ENCODE results near the gene BEST4.
"Not testable (repeated sequence)": the region's sequence is repeated elsewhere in the genome, so short reads cannot be mapped to it uniquely, and the experiment has no call there.

BEST4 gene

DNA sequence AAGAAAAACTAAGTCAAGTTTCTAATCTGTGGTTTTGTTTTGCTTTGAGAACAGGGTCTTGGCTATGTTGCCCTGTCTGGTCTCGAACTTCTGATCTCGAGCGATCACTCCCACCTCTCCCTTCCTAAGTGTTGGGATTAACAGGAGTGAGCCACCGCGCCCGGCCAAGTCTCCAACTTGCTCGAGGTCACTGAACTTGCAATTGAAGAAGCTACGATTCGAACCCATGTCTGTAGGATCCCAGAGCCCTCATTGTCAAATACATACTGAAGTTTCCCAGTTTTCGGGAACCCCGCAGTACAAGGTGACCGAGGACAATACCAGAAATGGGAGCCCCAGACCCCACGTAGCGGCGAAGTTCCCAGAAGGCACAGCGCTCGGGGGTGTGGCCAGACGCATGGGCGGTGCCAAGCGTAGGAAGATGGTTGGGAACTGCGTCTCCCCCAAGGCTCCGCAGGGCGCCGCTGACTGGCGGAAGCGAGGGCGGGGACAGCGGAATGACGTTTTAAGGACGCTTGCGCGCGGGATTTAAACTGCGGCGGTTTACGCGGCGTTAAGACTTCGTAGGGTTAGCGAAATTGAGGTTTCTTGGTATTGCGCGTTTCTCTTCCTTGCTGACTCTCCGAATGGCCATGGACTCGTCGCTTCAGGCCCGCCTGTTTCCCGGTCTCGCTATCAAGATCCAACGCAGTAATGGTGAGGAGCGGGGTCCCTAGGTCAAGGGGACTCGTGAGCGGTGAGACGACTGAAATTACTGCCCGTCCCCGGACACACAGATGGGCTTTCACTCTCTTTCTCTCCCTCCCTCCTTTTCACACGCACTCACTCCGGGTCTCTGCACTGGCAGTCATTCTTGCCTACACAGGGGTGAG, 48.4 kb downstream of the BEST4 start, which contains the start of gene KIF2C:
Gene KIF2C (plus strand): TSS at position 531 of the 872 bp plus-strand sequence. CDS start 96 bp downstream, at position 627.
- no peak for TF ChIP-seq EZH2 (IDR thresholded peaks at IDR 0.05; ENCODE audit: borderline replicate concordance, low read length)
- TF ChIP-seq, protein P1, sequence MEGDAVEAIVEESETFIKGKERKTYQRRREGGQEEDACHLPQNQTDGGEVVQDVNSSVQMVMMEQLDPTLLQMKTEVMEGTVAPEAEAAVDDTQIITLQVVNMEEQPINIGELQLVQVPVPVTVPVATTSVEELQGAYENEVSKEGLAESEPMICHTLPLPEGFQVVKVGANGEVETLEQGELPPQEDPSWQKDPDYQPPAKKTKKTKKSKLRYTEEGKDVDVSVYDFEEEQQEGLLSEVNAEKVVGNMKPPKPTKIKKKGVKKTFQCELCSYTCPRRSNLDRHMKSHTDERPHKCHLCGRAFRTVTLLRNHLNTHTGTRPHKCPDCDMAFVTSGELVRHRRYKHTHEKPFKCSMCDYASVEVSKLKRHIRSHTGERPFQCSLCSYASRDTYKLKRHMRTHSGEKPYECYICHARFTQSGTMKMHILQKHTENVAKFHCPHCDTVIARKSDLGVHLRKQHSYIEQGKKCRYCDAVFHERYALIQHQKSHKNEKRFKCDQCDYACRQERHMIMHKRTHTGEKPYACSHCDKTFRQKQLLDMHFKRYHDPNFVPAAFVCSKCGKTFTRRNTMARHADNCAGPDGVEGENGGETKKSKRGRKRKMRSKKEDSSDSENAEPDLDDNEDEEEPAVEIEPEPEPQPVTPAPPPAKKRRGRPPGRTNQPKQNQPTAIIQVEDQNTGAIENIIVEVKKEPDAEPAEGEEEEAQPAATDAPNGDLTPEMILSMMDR (IDR thresholded peaks at IDR 0.05; ENCODE audit: low read length) = no peak
- peak within 1 kb of the TSS; percentile 79 for H3K27ac ChIP-seq (ENCODE audit: low read depth, low read length, poor library complexity, severe bottlenecking)
- H3K4me3 ChIP-seq (ENCODE audit: low read depth, low read length, poor library complexity, severe bottlenecking) = peak within 1 kb of the TSS; percentile 99
- H3K79me2 ChIP-seq (ENCODE audit: insufficient read depth, low read length) = peaks cover 21% of the 10 kb centered on the region
- peak within 1 kb of the TSS; percentile 99 for H3K4me2 ChIP-seq (ENCODE audit: low read length)
- H3F3A ChIP-seq (ENCODE audit: insufficient read depth, low read length) = no peaks in the 10 kb centered on the region
- peaks cover 33% of the 10 kb centered on the region for H3K36me3 ChIP-seq (ENCODE audit: insufficient read depth, low read length)
- H3K4me1 ChIP-seq (ENCODE audit: insufficient read depth, low read length, severe bottlenecking) = peaks cover 31% of the 10 kb centered on the region
- H3K27me3 ChIP-seq (ENCODE audit: insufficient read depth, low read length) = no peaks in the 10 kb centered on the region
- no peaks in the 10 kb centered on the region for H3K9me2 ChIP-seq (ENCODE audit: low read depth, low read length)
- no peaks in the 10 kb centered on the region for H4K20me1 ChIP-seq (ENCODE audit: insufficient read depth, low read length)
- H3K9ac ChIP-seq (ENCODE audit: low read length) = peak within 1 kb of the TSS; percentile 99
- H3K9me3 ChIP-seq (ENCODE audit: low read length) = no peaks in the 10 kb centered on the region
- H2AFZ ChIP-seq (ENCODE audit: low read length) = no peak within 1 kb of the TSS

DNA sequence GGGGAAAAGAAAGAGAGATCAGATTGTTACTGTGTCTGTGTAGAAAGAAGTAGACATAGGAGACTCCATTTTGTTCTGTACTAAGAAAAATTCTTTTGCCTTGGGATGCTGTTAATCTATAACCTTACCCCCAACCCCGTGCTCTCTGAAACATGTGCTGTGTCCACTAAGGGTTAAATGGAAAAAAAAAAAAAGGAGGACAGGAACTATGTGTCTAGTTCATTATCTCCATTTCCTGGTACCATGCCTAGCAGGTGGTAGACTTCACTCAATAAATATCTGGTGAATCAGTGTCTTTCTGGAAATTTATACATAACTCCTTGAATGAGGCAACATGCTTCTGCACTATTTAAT, 49.0 kb downstream of the BEST4 start:
- H4K20me1 ChIP-seq (ENCODE audit: insufficient read depth, low read length); H3K9me2 ChIP-seq (ENCODE audit: low read depth, low read length); H3F3A ChIP-seq (ENCODE audit: insufficient read depth, low read length); H2AFZ ChIP-seq (ENCODE audit: low read length); H3K27me3 ChIP-seq (ENCODE audit: insufficient read depth, low read length); H3K9me3 ChIP-seq (ENCODE audit: low read length): not testable (repeated sequence)
- peak overlapping the region; percentile 99 for H3K4me2 ChIP-seq (ENCODE audit: low read length)
- peaks cover 27% of the 10 kb centered on the region for H3K36me3 ChIP-seq (ENCODE audit: insufficient read depth, low read length)
- peaks cover 21% of the 10 kb centered on the region for H3K79me2 ChIP-seq (ENCODE audit: insufficient read depth, low read length)
- peak overlapping the region; percentile 74 for H3K27ac ChIP-seq (ENCODE audit: low read depth, low read length, poor library complexity, severe bottlenecking)
- peak overlapping the region; percentile 99 for H3K4me3 ChIP-seq (ENCODE audit: low read depth, low read length, poor library complexity, severe bottlenecking)
- peaks cover 31% of the 10 kb centered on the region for H3K4me1 ChIP-seq (ENCODE audit: insufficient read depth, low read length, severe bottlenecking)
- H3K9ac ChIP-seq (ENCODE audit: low read length) = peak overlapping the region; percentile 99

DNA sequence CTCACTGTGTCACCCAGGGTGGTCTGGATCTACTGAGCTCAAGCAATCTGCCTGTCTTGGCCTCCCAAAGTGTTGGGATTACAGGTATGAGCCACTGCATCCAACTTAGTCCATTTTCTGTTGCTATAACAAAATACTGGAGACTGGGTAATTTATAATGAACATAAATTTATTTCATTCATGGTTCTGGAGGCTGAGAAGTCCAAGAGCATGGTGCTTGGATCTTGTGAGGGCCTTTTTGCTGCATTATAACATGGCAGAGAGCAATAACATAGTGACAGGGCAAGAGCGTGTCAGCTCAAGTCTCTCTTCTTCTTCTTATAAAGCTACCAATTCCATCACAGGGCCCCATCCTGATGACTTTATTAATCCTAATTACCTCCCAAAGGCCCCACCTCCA, 52.0 kb downstream of the BEST4 start:
- H3K27ac ChIP-seq (ENCODE audit: low read depth, low read length, poor library complexity, severe bottlenecking) = no peak overlapping the region
- H3K27me3 ChIP-seq (ENCODE audit: insufficient read depth, low read length) = no peaks in the 10 kb centered on the region
- H3F3A ChIP-seq (ENCODE audit: insufficient read depth, low read length) = no peaks in the 10 kb centered on the region
- H3K79me2 ChIP-seq (ENCODE audit: insufficient read depth, low read length) = peaks cover 13% of the 10 kb centered on the region
- H3K9me3 ChIP-seq (ENCODE audit: low read length) = no peaks in the 10 kb centered on the region
- H3K4me1 ChIP-seq (ENCODE audit: insufficient read depth, low read length, severe bottlenecking) = peaks cover 26% of the 10 kb centered on the region
- H3K4me2 ChIP-seq (ENCODE audit: low read length) = no peak overlapping the region
- peaks cover 4% of the 10 kb centered on the region; the same call in 1 of the 2 replicates for H3K36me3 ChIP-seq (ENCODE audit: insufficient read depth, low read length)
- no peaks in the 10 kb centered on the region for H4K20me1 ChIP-seq (ENCODE audit: insufficient read depth, low read length)
- no peak overlapping the region for H3K4me3 ChIP-seq (ENCODE audit: low read depth, low read length, poor library complexity, severe bottlenecking)
- no peaks in the 10 kb centered on the region for H3K9me2 ChIP-seq (ENCODE audit: low read depth, low read length)
- H2AFZ ChIP-seq (ENCODE audit: low read length) = no peak overlapping the region
- no peak overlapping the region for H3K9ac ChIP-seq (ENCODE audit: low read length)
- TF ChIP-seq EZH2 (IDR thresholded peaks at IDR 0.05; ENCODE audit: borderline replicate concordance, low read length) = no peak
- TF ChIP-seq, protein P1 (IDR thresholded peaks at IDR 0.05; ENCODE audit: low read length) = no peak

All from OCI-LY1 (cell line).